Measurements from ENCODE around the gene NACA. TPM values are rescaled to one million over a fixed set of nuclear protein-coding genes. Genes with fewer than 3 reads are reported as not detected.
"Not testable (repeated sequence)": the region's sequence is repeated elsewhere in the genome, so short reads cannot be mapped to it uniquely, and the experiment has no call there.

Gene NACA
- total RNA-seq, 1 donor from 2014 or later: 910 TPM

GRCh38 chr12:56726196-56726675 lies 1.1 kb upstream of the NACA start:
- peak overlapping the region; percentile 98 for H3K27ac ChIP-seq (ENCODE audit: low read depth, low read length)
- H3K36me3 ChIP-seq (ENCODE audit: control insufficient read depth in 3 of 3, insufficient read depth in 3 of 3, low read length in 3 of 3); H3K9me3 ChIP-seq (ENCODE audit: control insufficient read depth in 3 of 3, low read length in 3 of 3); H3K27me3 ChIP-seq (ENCODE audit: control insufficient read depth in 3 of 3, insufficient read depth in 3 of 3, low read length in 3 of 3): not testable (repeated sequence)
- H3K9ac ChIP-seq (ENCODE audit: low read depth in 1 of 3, low read length in 3 of 3): peak overlapping the region in 1 of 3 donors; percentile 79
- H3K4me3 ChIP-seq (ENCODE audit: low read length in 3 of 3): peak overlapping the region in 1 of 3 donors; percentile 93
- H3K4me1 ChIP-seq (ENCODE audit: control insufficient read depth in 3 of 3, insufficient read depth in 3 of 3, low read length in 3 of 3): peaks cover 21 to 33% (median 24%) of the 10 kb centered on the region in 3 donors

- Histone ChIP-seq H3K4me1 (ENCODE audit: control insufficient read depth in 3 of 3, insufficient read depth in 3 of 3, low read length in 3 of 3) (peaks cover 26 to 38% (median 29%) of the 10 kb centered on the region in 3 donors), H3K27ac (ENCODE audit: low read depth, low read length) (peak overlapping the region; percentile 98), H3K9me3 (ENCODE audit: control insufficient read depth in 3 of 3, low read length in 3 of 3) (no peaks in the 10 kb centered on the region)
Observed at GRCh38 chr12:56725723-56726102, 614 bp upstream of the NACA start.

GRCh38 chr12:56724701-56724971 lies 463 bp downstream of the NACA start:
- Histone ChIP-seq H3K9ac (ENCODE audit: low read depth in 1 of 3, low read length in 3 of 3) (peak overlapping the region; percentile 98 to 100 (median 100)), H3K27me3 (ENCODE audit: control insufficient read depth in 3 of 3, insufficient read depth in 3 of 3, low read length in 3 of 3) (no peaks in the 10 kb centered on the region), H3K9me3 (ENCODE audit: control insufficient read depth in 3 of 3, low read length in 3 of 3) (no peaks in the 10 kb centered on the region), H3K4me3 (ENCODE audit: low read length in 3 of 3) (peak overlapping the region; percentile 93 to 100 (median 100)), H3K36me3 (ENCODE audit: control insufficient read depth in 3 of 3, insufficient read depth in 3 of 3, low read length in 3 of 3) (peaks cover 7 to 20% (median 16%) of the 10 kb centered on the region in 3 donors), H3K4me1 (ENCODE audit: control insufficient read depth in 3 of 3, insufficient read depth in 3 of 3, low read length in 3 of 3) (peaks cover 37 to 49% (median 40%) of the 10 kb centered on the region in 3 donors), H3K27ac (ENCODE audit: low read depth, low read length) (peak overlapping the region; percentile 98)

More at GRCh38 chr12:56725723-56726102, 614 bp upstream of the NACA start:
- H3K9ac ChIP-seq (ENCODE audit: low read depth in 1 of 3, low read length in 3 of 3): peak overlapping the region; percentile 79 to 100 (median 81)
- no peaks in the 10 kb centered on the region for H3K27me3 ChIP-seq (ENCODE audit: control insufficient read depth in 3 of 3, insufficient read depth in 3 of 3, low read length in 3 of 3)
- peaks cover 4 to 12% (median 8%) of the 10 kb centered on the region in 3 donors for H3K36me3 ChIP-seq (ENCODE audit: control insufficient read depth in 3 of 3, insufficient read depth in 3 of 3, low read length in 3 of 3)
- H3K4me3 ChIP-seq (ENCODE audit: low read length in 3 of 3): peak overlapping the region; percentile 93 to 100 (median 100)

DNA sequence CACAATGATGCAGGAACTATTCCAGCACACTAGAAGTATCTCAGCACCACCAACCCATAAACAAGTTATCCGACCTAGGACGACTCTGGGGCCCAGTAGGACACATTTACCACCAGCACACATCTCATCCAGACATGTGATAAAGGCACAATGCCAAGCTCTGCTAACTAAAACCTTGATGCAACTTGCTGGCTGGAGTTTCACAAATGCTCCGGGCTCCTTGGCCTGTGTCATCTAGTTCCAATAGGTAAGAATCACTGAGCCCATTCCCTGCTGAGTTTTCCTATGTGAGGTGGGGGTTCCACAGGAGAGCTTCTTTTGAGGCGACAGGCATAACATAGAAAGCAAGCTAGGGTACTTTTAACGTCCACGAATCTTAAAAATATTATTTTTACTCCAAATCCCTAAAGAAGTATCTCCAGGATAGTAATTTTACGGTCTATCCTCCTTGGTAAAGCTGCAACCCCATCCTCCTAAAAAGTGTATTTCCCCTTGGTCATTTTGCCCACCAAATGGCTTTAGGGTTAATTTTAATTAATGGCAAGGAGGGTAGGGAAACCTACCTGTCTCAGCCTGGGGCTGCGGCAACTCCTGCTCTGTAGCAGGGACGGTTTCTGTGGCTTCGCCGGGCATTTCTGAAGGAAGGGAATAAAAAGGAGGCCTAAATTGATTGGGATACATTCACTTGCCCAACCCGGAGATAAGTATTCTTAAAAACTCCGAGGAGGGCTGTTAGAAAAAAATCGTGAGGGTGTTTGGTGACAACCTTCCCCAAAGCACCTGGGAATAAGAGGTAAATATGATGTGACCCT lies 1.0 kb downstream of the NACA start:
- peak overlapping the region; percentile 98 for H3K27ac ChIP-seq (ENCODE audit: low read depth, low read length)
- H3K36me3 ChIP-seq (ENCODE audit: control insufficient read depth in 3 of 3, insufficient read depth in 3 of 3, low read length in 3 of 3): peaks cover 11 to 20% (median 16%) of the 10 kb centered on the region in 3 donors
- peak overlapping the region; percentile 93 to 100 (median 100) for H3K4me3 ChIP-seq (ENCODE audit: low read length in 3 of 3)
- H3K9ac ChIP-seq (ENCODE audit: low read depth in 1 of 3, low read length in 3 of 3): peak overlapping the region; percentile 98 to 100 (median 100)
- no peaks in the 10 kb centered on the region for H3K27me3 ChIP-seq (ENCODE audit: control insufficient read depth in 3 of 3, insufficient read depth in 3 of 3, low read length in 3 of 3)
- no peaks in the 10 kb centered on the region for H3K9me3 ChIP-seq (ENCODE audit: control insufficient read depth in 3 of 3, low read length in 3 of 3)
- peaks cover 42 to 55% (median 45%) of the 10 kb centered on the region in 3 donors for H3K4me1 ChIP-seq (ENCODE audit: control insufficient read depth in 3 of 3, insufficient read depth in 3 of 3, low read length in 3 of 3)

DNA sequence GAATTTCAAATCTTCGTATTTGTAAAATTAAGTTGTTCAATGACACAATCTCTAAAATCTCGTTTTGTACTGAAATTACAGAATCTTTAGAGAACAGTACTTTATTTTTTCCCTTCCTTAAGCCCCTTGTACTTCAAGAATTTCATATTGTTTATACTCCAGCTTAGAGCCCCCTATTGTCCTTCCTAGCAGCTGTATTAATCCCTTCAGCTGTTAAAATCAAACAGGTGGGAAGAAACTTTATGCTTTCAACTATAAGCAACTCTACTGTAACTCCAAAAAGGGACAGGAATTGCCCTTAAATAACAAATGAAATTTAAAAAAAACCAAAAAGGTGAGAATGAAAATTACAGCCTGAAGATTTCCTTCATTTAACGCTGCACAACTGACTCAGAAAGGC lies 1.7 kb downstream of the NACA start:
- H3K9ac ChIP-seq (ENCODE audit: low read depth in 1 of 3, low read length in 3 of 3): peak overlapping the region; percentile 98 to 100 (median 100)
- H3K4me3 ChIP-seq (ENCODE audit: low read length in 3 of 3): peak overlapping the region; percentile 93 to 100 (median 100)
- H3K9me3 ChIP-seq (ENCODE audit: control insufficient read depth in 3 of 3, low read length in 3 of 3): no peaks in the 10 kb centered on the region
- peaks cover 48 to 60% (median 51%) of the 10 kb centered on the region in 3 donors for H3K4me1 ChIP-seq (ENCODE audit: control insufficient read depth in 3 of 3, insufficient read depth in 3 of 3, low read length in 3 of 3)
- peak overlapping the region; percentile 98 for H3K27ac ChIP-seq (ENCODE audit: low read depth, low read length)
- peaks cover 16 to 24% (median 21%) of the 10 kb centered on the region in 3 donors for H3K36me3 ChIP-seq (ENCODE audit: control insufficient read depth in 3 of 3, insufficient read depth in 3 of 3, low read length in 3 of 3)
- H3K27me3 ChIP-seq (ENCODE audit: control insufficient read depth in 3 of 3, insufficient read depth in 3 of 3, low read length in 3 of 3): no peaks in the 10 kb centered on the region

DNA sequence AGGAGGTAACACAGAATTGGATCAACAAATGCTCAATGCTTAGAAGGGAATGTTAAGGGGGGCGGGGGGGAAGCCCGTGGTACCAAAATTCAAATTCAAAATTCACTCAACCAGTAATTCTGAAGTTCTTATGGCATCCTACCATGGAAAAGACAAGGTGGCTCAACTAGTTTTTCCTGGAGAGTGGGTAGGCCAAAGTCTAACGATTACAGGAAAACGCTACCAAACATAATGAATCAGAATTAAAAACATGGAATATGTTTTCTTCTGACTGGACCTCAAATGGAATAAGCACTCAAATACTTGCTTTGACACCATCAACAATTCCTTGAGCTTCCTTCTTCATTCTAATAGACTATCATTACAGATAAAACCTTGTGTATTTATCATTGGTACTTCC lies 2.3 kb downstream of the NACA start:
- H3K4me3 ChIP-seq (ENCODE audit: low read length in 3 of 3): peak overlapping the region; percentile 47 to 100 (median 100)
- peak overlapping the region; percentile 98 for H3K27ac ChIP-seq (ENCODE audit: low read depth, low read length)
- H3K9ac ChIP-seq (ENCODE audit: low read depth in 1 of 3, low read length in 3 of 3): peak overlapping the region; percentile 29 to 100 (median 100)
- peaks cover 16 to 24% (median 21%) of the 10 kb centered on the region in 3 donors for H3K36me3 ChIP-seq (ENCODE audit: control insufficient read depth in 3 of 3, insufficient read depth in 3 of 3, low read length in 3 of 3)
- no peaks in the 10 kb centered on the region for H3K27me3 ChIP-seq (ENCODE audit: control insufficient read depth in 3 of 3, insufficient read depth in 3 of 3, low read length in 3 of 3)
- H3K9me3 ChIP-seq (ENCODE audit: control insufficient read depth in 3 of 3, low read length in 3 of 3): no peaks in the 10 kb centered on the region
- peaks cover 50 to 60% (median 51%) of the 10 kb centered on the region in 3 donors for H3K4me1 ChIP-seq (ENCODE audit: control insufficient read depth in 3 of 3, insufficient read depth in 3 of 3, low read length in 3 of 3)

DNA sequence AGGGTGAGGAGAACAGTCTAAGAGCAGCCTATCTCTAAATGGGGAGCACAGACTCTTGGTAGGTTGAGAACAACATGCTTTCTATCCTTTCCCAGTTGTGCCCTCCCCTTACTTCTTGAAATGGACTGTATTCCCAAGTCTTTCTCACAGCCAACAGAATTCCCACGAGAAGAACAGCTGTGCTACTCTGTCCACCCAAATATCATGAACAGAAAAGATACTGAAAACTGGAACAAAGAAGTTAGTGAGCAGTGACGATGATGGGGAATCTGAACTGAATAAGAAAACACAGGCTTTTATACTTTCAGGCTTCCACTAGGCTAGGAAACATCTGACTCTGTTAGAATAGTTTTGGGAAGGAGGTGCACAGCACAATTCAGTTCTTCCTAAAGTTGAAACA lies 3.4 kb downstream of the NACA start:
- Histone ChIP-seq H3K9ac (ENCODE audit: low read depth in 1 of 3, low read length in 3 of 3) (peak overlapping the region in 2 of 3 donors; percentile 10 to 39), H3K4me3 (ENCODE audit: low read length in 3 of 3) (peak overlapping the region in 1 of 3 donors; percentile 100), H3K36me3 (ENCODE audit: control insufficient read depth in 3 of 3, insufficient read depth in 3 of 3, low read length in 3 of 3) (peaks cover 16 to 24% (median 21%) of the 10 kb centered on the region in 3 donors), H3K27ac (ENCODE audit: low read depth, low read length) (peak overlapping the region; percentile 98), H3K27me3 (ENCODE audit: control insufficient read depth in 3 of 3, insufficient read depth in 3 of 3, low read length in 3 of 3) (no peaks in the 10 kb centered on the region), H3K9me3 (ENCODE audit: control insufficient read depth in 3 of 3, low read length in 3 of 3) (no peaks in the 10 kb centered on the region), H3K4me1 (ENCODE audit: control insufficient read depth in 3 of 3, insufficient read depth in 3 of 3, low read length in 3 of 3) (peaks cover 55 to 60% (median 56%) of the 10 kb centered on the region in 3 donors)

DNA sequence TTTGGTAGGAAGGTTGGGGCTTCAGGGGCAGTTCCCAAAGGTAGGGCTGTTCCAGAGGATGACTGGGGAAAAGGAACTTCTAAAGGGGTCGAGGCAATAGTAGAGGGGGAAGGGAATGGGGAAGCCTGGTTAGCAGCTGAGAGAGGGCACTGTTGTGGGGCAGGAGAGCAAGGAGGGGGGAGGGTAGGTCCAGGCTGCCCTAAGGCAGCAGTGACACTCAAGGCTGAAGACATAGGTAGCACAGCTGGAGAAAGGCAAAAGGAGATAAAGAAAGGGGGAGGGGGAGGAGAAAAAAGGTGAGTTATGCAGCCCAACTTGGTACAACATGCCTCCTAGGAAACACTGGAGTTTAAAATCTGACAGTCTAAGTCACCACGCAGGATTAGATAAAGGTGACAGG lies 3.9 kb downstream of the NACA start:
- H3K4me1 ChIP-seq (ENCODE audit: control insufficient read depth in 3 of 3, insufficient read depth in 3 of 3, low read length in 3 of 3): peaks cover 59 to 63% (median 61%) of the 10 kb centered on the region in 3 donors
- H3K27me3 ChIP-seq (ENCODE audit: control insufficient read depth in 3 of 3, insufficient read depth in 3 of 3, low read length in 3 of 3): no peaks in the 10 kb centered on the region
- H3K27ac ChIP-seq (ENCODE audit: low read depth, low read length): peak overlapping the region; percentile 98
- peak overlapping the region in 2 of 3 donors; percentile 29 to 35 for H3K4me3 ChIP-seq (ENCODE audit: low read length in 3 of 3)
- no peaks in the 10 kb centered on the region for H3K9me3 ChIP-seq (ENCODE audit: control insufficient read depth in 3 of 3, low read length in 3 of 3)
- H3K9ac ChIP-seq (ENCODE audit: low read depth in 1 of 3, low read length in 3 of 3): peak overlapping the region; percentile 10 to 49 (median 39)
- peaks cover 18 to 26% (median 22%) of the 10 kb centered on the region in 3 donors for H3K36me3 ChIP-seq (ENCODE audit: control insufficient read depth in 3 of 3, insufficient read depth in 3 of 3, low read length in 3 of 3)

DNA sequence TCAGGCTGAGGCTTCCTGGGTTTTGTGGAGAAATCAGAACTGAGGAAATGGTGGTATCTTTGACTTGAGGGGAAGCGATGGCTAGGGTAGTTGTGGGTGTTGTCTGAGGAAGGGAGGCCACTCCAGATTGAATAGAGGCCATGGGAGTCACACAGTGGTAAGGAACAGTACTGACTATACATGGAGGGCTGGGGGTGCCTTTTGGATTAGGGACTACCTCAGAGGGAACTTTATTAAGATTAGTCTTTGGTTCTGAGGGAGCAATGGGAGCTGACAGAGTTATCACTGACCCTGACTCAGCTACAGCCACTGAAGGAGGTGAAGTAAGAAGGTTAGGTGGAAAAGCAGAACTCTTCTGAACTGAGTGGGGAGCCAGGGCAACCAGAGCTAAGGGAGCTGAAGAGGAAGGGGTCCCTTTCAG lies 4.4 kb downstream of the NACA start:
- H3K4me3 ChIP-seq (ENCODE audit: low read length in 3 of 3): peak overlapping the region in 2 of 3 donors; percentile 0 to 29
- no peaks in the 10 kb centered on the region for H3K27me3 ChIP-seq (ENCODE audit: control insufficient read depth in 3 of 3, insufficient read depth in 3 of 3, low read length in 3 of 3)
- H3K9ac ChIP-seq (ENCODE audit: low read depth in 1 of 3, low read length in 3 of 3): peak overlapping the region in 2 of 3 donors; percentile 39 to 49
- peak overlapping the region; percentile 98 for H3K27ac ChIP-seq (ENCODE audit: low read depth, low read length)
- peaks cover 64 to 66% (median 66%) of the 10 kb centered on the region in 3 donors for H3K4me1 ChIP-seq (ENCODE audit: control insufficient read depth in 3 of 3, insufficient read depth in 3 of 3, low read length in 3 of 3)
- peaks cover 20 to 27% (median 27%) of the 10 kb centered on the region in 3 donors for H3K36me3 ChIP-seq (ENCODE audit: control insufficient read depth in 3 of 3, insufficient read depth in 3 of 3, low read length in 3 of 3)
- H3K9me3 ChIP-seq (ENCODE audit: control insufficient read depth in 3 of 3, low read length in 3 of 3): no peaks in the 10 kb centered on the region

- Histone ChIP-seq H3K9ac (ENCODE audit: low read depth in 1 of 3, low read length in 3 of 3) (peak overlapping the region in 2 of 3 donors; percentile 2 to 33), H3K4me3 (ENCODE audit: low read length in 3 of 3) (no peak overlapping the region), H3K27ac (ENCODE audit: low read depth, low read length) (peak overlapping the region; percentile 4), H3K9me3 (ENCODE audit: control insufficient read depth in 3 of 3, low read length in 3 of 3) (no peaks in the 10 kb centered on the region), H3K36me3 (ENCODE audit: control insufficient read depth in 3 of 3, insufficient read depth in 3 of 3, low read length in 3 of 3) (peaks cover 25 to 36% (median 32%) of the 10 kb centered on the region in 3 donors), H3K4me1 (ENCODE audit: control insufficient read depth in 3 of 3, insufficient read depth in 3 of 3, low read length in 3 of 3) (peaks cover 64 to 73% (median 68%) of the 10 kb centered on the region in 3 donors), H3K27me3 (ENCODE audit: control insufficient read depth in 3 of 3, insufficient read depth in 3 of 3, low read length in 3 of 3) (no peaks in the 10 kb centered on the region)
Observed at GRCh38 chr12:56719056-56719455, 6.0 kb downstream of the NACA start.
